Smooth muscle cell (in vitro differentiated cells): ENCODE results near the gene OR52E5. TPM values are rescaled to one million over a fixed set of nuclear protein-coding genes. Genes with fewer than 3 reads are reported as not detected.

Source experiments
- DNase-seq: peaks from one replicate; lab custom pipeline; 2025; ENCODE audit not compliant: unreplicated experiment; lab: John Stamatoyannopoulos, UW
- H2AFZ ChIP-seq: fragments of 200-600 bp; sonication (generic); 2 replicates; pipeline ENCODE4 v1.6.0; 2016; ENCODE audit warnings: antibody characterized with exemption, low read depth, mild to moderate bottlenecking
- H3F3A ChIP-seq: fragments of 200-600 bp; sonication (generic); 2 replicates; pipeline ENCODE4 v1.6.0; 2017; ENCODE audit warnings: antibody characterized with exemption, low read depth
- H3K27ac ChIP-seq: fragments of 200-600 bp; sonication (generic); 2 replicates; pipeline ENCODE4 v1.5.1; 2016; ENCODE audit warnings: low read depth, mild to moderate bottlenecking
- H3K27me3 ChIP-seq: fragments of 200-600 bp; sonication (generic); 2 replicates; pipeline ENCODE4 v1.6.1; 2016; ENCODE audit warnings: low read depth, mild to moderate bottlenecking
- H3K36me3 ChIP-seq: fragments of 200-600 bp; sonication (generic); 2 replicates; pipeline ENCODE4 v1.5.1; 2016; ENCODE audit warnings: low read depth
- H3K4me1 ChIP-seq: fragments of 200-600 bp; sonication (generic); 2 replicates; pipeline ENCODE4 v1.5.1; 2016; ENCODE audit warnings: low read depth
- H3K4me2 ChIP-seq: fragments of 200-600 bp; sonication (generic); 2 replicates; pipeline ENCODE4 v1.6.0; 2016; ENCODE audit warnings: mild to moderate bottlenecking
- H3K4me3 ChIP-seq: fragments of 200-600 bp; sonication (generic); 2 replicates; pipeline ENCODE4 v1.5.1; 2016; ENCODE audit warnings: mild to moderate bottlenecking
- H3K79me2 ChIP-seq: fragments of 200-600 bp; sonication (generic); 2 replicates; pipeline ENCODE4 v1.6.0; 2016; ENCODE audit warnings: low read depth, mild to moderate bottlenecking
- H3K9ac ChIP-seq: fragments of 200-600 bp; sonication (generic); 2 replicates; pipeline ENCODE4 v1.6.0; 2016; ENCODE audit warnings: low read depth
- H3K9me3 ChIP-seq: fragments of 200-600 bp; sonication (generic); replicated peaks from 2 replicates; pipeline ENCODE4 v1.5.1; 2016; ENCODE audit warnings: low read depth
- H4K20me1 ChIP-seq: fragments of 200-600 bp; sonication (generic); 2 replicates; pipeline ENCODE4 v1.6.0; 2016; ENCODE audit warnings: low read depth
- WGBS: methylation state at CpG from one replicate; pipeline ENCODE4 v1.1.7; 2016; ENCODE audit warnings: low lambda C conversion rate; 5-methylcytosine and 5-hydroxymethylcytosine counted together
- polyA plus RNA-seq: library from polyadenylated mRNA; unstranded; fragments of >200 nt; fragmentation: Nextera tagmentation; extraction: Ambion mirVana; gene quantifications from 2 replicates; pipeline ENCODE4 v1.2.1, GENCODE V29; 2016
- total RNA-seq: library from RNA; depleted of rRNA; stranded (reverse); fragments of >200 nt; gene quantifications from 2 replicates; pipeline ENCODE4 v1.2.3, GENCODE V29; 2014
- TF ChIP-seq, protein P1 (sequence below): fragments of 200-600 bp; sonication (generic); IDR thresholded peaks from 2 replicates; pipeline ENCODE4 v1.5.1; 2017; ENCODE audit warnings: borderline replicate concordance, mild to moderate bottlenecking, antibody characterized with exemption; ENCODE audit not compliant: insufficient read depth, poor library complexity, severe bottlenecking

Gene OR52E5
- total and polyA plus RNA-seq, 2 experiments from 2014 or later = not detected

GRCh38 chr11:5857590-5857989 lies 35.4 kb upstream of the OR52E5 start, which contains the start of gene OR52E8:
TSS of gene OR52E8 (minus strand) at chr11:5857690. CDS start at chr11:5857690, 0 bp downstream.
- no peak within 1 kb of the TSS for H3K9ac ChIP-seq
- H3K9me3 ChIP-seq = no peaks in the 10 kb centered on the region
- no peak within 1 kb of the TSS for H2AFZ ChIP-seq
- no peaks in the 10 kb centered on the region for H3F3A ChIP-seq
- H3K36me3 ChIP-seq = no peaks in the 10 kb centered on the region
- H3K27me3 ChIP-seq = no peaks in the 10 kb centered on the region
- WGBS = 88% methylated on average over 3 of the region's 3 CpGs
- H3K27ac ChIP-seq = no peak within 1 kb of the TSS
- H3K4me3 ChIP-seq = no peak within 1 kb of the TSS
- no peak for DNase-seq
- TF ChIP-seq, protein P1, sequence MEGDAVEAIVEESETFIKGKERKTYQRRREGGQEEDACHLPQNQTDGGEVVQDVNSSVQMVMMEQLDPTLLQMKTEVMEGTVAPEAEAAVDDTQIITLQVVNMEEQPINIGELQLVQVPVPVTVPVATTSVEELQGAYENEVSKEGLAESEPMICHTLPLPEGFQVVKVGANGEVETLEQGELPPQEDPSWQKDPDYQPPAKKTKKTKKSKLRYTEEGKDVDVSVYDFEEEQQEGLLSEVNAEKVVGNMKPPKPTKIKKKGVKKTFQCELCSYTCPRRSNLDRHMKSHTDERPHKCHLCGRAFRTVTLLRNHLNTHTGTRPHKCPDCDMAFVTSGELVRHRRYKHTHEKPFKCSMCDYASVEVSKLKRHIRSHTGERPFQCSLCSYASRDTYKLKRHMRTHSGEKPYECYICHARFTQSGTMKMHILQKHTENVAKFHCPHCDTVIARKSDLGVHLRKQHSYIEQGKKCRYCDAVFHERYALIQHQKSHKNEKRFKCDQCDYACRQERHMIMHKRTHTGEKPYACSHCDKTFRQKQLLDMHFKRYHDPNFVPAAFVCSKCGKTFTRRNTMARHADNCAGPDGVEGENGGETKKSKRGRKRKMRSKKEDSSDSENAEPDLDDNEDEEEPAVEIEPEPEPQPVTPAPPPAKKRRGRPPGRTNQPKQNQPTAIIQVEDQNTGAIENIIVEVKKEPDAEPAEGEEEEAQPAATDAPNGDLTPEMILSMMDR = no peak
- no peak within 1 kb of the TSS for H3K4me2 ChIP-seq
- no peaks in the 10 kb centered on the region for H3K79me2 ChIP-seq
- H3K4me1 ChIP-seq = no peaks in the 10 kb centered on the region
- no peaks in the 10 kb centered on the region for H4K20me1 ChIP-seq

DNA sequence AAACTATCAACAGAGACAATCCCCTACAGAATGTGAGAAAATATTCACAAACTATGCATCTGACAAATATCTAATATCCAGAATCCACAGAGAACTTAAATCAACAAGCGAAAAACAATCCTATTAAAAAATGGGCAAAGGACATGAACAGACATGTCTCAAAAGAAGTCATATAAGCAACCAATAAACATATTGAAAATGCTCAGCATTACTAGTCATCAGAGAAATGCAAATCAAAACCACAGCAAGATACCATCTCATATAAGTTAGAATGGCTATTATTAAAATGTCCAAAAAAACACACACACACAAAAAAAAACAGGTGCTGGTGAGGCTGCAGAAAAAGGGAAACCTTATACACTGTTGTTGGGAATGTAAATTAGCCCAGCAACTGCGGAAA lies 27.2 kb upstream of the OR52E5 start:
- WGBS = 89% methylated on average over 2 of the region's 2 CpGs
- H3K9me3 ChIP-seq = no peaks in the 10 kb centered on the region
- H3K79me2 ChIP-seq = no peaks in the 10 kb centered on the region
- H3K4me2 ChIP-seq = no peak overlapping the region
- H3F3A ChIP-seq = no peaks in the 10 kb centered on the region
- DNase-seq = no peak
- no peaks in the 10 kb centered on the region for H4K20me1 ChIP-seq
- H3K4me3 ChIP-seq = no peak overlapping the region
- H3K9ac ChIP-seq = no peak overlapping the region
- TF ChIP-seq, protein P1 = no peak
- no peak overlapping the region for H2AFZ ChIP-seq
- no peaks in the 10 kb centered on the region for H3K27me3 ChIP-seq
- no peaks in the 10 kb centered on the region for H3K36me3 ChIP-seq
- no peak overlapping the region for H3K27ac ChIP-seq
- no peaks in the 10 kb centered on the region for H3K4me1 ChIP-seq

- Histone ChIP-seq H3K79me2 (no peaks in the 10 kb centered on the region), H3K27ac (no peak overlapping the region), H3K4me3 (no peak overlapping the region), H3K9ac (no peak overlapping the region), H2AFZ (no peak overlapping the region), H3K9me3 (no peaks in the 10 kb centered on the region), H3K27me3 (peaks cover 7% of the 10 kb centered on the region), H3K4me2 (no peak overlapping the region), H3F3A (no peaks in the 10 kb centered on the region), H3K36me3 (no peaks in the 10 kb centered on the region), H3K4me1 (no peaks in the 10 kb centered on the region), H4K20me1 (no peaks in the 10 kb centered on the region)
- no peak for DNase-seq
- 85% methylated on average over 2 of the region's 2 CpGs for WGBS
- TF ChIP-seq, protein P1 = no peak
Measured at GRCh38 chr11:5878564-5878963, 14.4 kb upstream of the OR52E5 start.

GRCh38 chr11:5880329-5880728 lies 12.7 kb upstream of the OR52E5 start, which contains the start of gene OR52E4:
TSS of gene OR52E4 (plus strand) at chr11:5880629. CDS start at chr11:5884293, 3,664 bp downstream.
- WGBS = 80% methylated on average over 4 of the region's 4 CpGs
- Histone ChIP-seq H3K4me1 (no peaks in the 10 kb centered on the region), H3K4me3 (no peak within 1 kb of the TSS), H2AFZ (no peak within 1 kb of the TSS), H3K4me2 (no peak within 1 kb of the TSS), H3K9me3 (no peaks in the 10 kb centered on the region), H3K9ac (no peak within 1 kb of the TSS), H3K36me3 (no peaks in the 10 kb centered on the region), H3K27ac (no peak within 1 kb of the TSS), H3K79me2 (no peaks in the 10 kb centered on the region), H3K27me3 (peaks cover 7% of the 10 kb centered on the region), H3F3A (no peaks in the 10 kb centered on the region), H4K20me1 (no peaks in the 10 kb centered on the region)
- TF ChIP-seq, protein P1 = no peak
- no peak for DNase-seq
